ENCODE results near the gene VSTM2B. TPM values are rescaled to one million over a fixed set of nuclear protein-coding genes. Genes with fewer than 3 reads are reported as not detected.

VSTM2B gene
- total RNA-seq, 2 donors from 2014 or later: not detected

DNA sequence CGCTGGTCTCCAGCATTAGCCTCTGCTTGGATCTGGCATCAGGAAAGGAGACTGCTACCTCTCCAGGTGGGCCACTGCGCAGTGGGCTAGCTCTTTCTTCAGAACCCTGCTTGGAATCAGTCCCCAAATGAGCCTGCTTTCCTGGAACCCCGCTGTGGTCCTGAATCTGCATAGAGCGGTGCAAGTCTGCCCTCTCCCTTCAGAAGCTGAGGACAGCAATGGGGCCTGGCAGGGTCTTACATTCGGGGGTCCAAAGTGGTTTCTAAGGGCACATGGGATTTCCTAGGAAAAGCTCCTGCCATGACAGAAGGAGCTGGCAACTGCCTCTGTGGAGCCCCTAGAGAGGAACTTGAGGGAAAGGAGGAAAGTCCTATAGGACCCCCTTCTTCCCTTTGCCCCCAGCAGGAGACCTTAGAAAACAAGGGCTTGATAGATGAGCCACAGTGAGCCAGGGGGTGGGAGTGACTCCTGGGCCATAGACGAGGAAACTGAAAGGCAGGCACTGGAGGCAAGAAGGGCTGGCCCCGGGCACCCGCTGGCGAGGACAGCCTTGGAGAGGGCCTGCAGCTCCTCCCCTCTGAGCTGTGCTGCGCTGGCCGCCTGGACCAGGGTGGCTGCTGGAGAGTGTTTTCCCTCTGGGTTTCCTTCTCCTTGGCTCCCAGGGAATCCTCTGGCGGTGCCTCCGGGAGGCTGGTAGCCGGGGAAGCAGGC lies 1.4 kb upstream of the VSTM2B start:
- peaks cover 0 to 10% of the 10 kb centered on the region in 2 donors for H3K27me3 ChIP-seq
- ATAC-seq: no peak
- H3K27ac ChIP-seq: no peak overlapping the region
- TF ChIP-seq, protein P1, sequence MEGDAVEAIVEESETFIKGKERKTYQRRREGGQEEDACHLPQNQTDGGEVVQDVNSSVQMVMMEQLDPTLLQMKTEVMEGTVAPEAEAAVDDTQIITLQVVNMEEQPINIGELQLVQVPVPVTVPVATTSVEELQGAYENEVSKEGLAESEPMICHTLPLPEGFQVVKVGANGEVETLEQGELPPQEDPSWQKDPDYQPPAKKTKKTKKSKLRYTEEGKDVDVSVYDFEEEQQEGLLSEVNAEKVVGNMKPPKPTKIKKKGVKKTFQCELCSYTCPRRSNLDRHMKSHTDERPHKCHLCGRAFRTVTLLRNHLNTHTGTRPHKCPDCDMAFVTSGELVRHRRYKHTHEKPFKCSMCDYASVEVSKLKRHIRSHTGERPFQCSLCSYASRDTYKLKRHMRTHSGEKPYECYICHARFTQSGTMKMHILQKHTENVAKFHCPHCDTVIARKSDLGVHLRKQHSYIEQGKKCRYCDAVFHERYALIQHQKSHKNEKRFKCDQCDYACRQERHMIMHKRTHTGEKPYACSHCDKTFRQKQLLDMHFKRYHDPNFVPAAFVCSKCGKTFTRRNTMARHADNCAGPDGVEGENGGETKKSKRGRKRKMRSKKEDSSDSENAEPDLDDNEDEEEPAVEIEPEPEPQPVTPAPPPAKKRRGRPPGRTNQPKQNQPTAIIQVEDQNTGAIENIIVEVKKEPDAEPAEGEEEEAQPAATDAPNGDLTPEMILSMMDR (IDR thresholded peaks at IDR 0.05): no peak
- TF ChIP-seq POLR2A (IDR thresholded peaks at IDR 0.05): no peak
- H3K36me3 ChIP-seq (replicated peaks in 1 of 2; ENCODE audit: insufficient read depth in 1 of 2, low read depth in 2 of 2): no peaks in the 10 kb centered on the region
- intact Hi-C loops (cut with DNase I): no loop called here
- H3K4me3 ChIP-seq: no peak overlapping the region
- H3K4me1 ChIP-seq: peaks cover 33% of the 10 kb centered on the region
- 3 to 6% methylated on average over 5 to 14 of the region's 14 CpGs for WGBS, 2 donors
- DNase-seq: no peak
- H3K9me3 ChIP-seq: no peaks in the 10 kb centered on the region

DNA sequence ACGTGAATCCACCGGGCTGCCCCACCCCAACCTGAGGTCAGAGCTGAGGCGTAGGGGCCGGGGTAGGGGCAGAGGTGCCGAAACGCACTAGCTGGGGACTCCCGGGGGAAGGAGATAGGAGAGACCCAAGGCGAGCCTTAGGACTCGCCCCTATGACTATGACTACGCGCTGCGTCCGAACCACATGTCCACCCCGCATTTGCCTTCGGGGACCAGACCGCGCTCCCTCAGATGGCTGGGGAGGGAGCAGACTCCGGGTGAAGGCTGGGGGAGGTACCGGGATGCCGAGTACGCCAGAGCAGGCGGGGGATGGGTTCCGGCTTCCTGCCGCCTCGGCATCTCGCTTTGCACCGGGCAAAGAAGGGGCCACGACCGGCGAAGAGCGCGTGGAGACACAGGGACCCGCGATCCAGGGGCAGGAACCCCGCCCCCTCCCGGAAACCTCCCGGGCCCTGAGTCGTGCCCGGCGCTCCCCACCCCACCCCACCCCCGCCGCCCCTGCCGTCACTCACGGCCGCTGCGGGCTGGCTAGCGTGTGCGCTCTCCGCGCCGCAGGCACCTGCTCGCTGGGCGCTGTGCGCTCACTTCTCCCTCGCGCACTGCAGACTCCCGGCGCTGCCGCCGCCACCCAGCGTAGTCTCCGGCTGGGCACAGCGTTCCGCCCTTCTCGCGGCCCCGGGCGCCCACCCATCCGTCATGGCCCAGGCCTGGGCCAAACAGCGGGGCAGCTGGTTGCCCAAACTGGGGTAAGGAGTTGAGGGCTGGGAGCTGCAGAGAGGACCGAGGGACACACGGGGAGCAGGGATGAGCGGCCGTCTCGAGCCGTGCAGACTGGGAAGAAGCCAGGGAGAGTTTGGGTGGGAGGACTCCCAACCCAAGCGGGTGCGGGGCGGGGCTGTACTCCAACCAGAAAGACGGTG lies 622 bp upstream of the VSTM2B start:
- TF ChIP-seq, protein P1 (IDR thresholded peaks at IDR 0.05): no peak
- TF ChIP-seq POLR2A (IDR thresholded peaks at IDR 0.05): no peak
- Histone ChIP-seq H3K4me3 (no peak overlapping the region), H3K9me3 (no peaks in the 10 kb centered on the region), H3K4me1 (peaks cover 41% of the 10 kb centered on the region), H3K36me3 (replicated peaks in 1 of 2; ENCODE audit: insufficient read depth in 1 of 2, low read depth in 2 of 2) (no peaks in the 10 kb centered on the region), H3K27me3 (peaks cover 0 to 18% of the 10 kb centered on the region in 2 donors), H3K27ac (no peak overlapping the region)
- WGBS, 2 donors: 1 to 4% methylated on average over 16 to 79 of the region's 80 CpGs
- intact Hi-C loops (cut with DNase I): no loop called here
- DNase-seq: no peak
- no peak for ATAC-seq

DNA sequence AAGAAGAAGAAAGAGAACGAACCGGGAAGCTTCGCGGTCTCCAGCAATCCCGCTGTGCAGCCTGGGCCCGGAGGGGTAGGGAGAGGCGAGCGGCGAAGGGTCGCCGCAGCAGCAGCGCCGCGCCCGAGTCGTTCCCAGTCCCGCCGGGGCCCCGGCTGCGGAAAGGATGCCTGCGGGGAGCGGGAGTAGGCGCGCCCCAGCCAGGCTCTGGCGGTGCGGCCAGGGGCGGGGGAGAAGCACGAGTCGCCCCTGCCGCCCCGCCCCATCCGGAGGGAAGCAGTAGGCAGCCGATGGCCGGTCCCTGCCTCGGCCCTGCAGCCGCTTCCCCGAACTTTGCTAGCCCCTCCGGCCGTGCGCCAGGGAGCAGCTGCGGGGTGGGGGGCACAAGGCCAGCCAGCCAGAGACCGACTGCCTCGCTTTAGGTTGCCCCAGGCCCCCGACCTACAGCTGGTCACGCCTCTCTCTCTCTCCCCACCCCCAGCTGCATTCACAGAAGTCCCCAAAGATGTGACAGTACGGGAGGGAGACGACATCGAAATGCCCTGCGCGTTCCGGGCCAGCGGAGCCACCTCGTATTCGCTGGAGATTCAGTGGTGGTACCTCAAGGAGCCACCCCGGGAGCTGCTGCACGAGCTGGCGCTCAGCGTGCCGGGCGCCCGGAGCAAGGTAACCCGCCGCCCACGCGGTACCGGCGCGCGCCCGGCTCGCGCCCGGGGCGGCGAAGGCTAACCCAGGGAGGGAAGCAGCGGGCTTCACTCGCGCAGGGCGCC lies 1.1 kb downstream of the VSTM2B start:
- DNase-seq: no peak
- Histone ChIP-seq H3K4me3 (no peak overlapping the region), H3K27ac (no peak overlapping the region), H3K9me3 (no peaks in the 10 kb centered on the region), H3K4me1 (peaks cover 41% of the 10 kb centered on the region), H3K27me3 (peaks cover 0 to 22% of the 10 kb centered on the region in 2 donors), H3K36me3 (replicated peaks in 1 of 2; ENCODE audit: insufficient read depth in 1 of 2, low read depth in 2 of 2) (no peaks in the 10 kb centered on the region)
- intact Hi-C loops (cut with DNase I): no loop called here
- no peak for ATAC-seq
- WGBS, 2 donors: 0 to 1% methylated on average over 8 to 76 of the region's 79 CpGs
- TF ChIP-seq POLR2A (IDR thresholded peaks at IDR 0.05): no peak
- TF ChIP-seq, protein P1 (IDR thresholded peaks at IDR 0.05): no peak

DNA sequence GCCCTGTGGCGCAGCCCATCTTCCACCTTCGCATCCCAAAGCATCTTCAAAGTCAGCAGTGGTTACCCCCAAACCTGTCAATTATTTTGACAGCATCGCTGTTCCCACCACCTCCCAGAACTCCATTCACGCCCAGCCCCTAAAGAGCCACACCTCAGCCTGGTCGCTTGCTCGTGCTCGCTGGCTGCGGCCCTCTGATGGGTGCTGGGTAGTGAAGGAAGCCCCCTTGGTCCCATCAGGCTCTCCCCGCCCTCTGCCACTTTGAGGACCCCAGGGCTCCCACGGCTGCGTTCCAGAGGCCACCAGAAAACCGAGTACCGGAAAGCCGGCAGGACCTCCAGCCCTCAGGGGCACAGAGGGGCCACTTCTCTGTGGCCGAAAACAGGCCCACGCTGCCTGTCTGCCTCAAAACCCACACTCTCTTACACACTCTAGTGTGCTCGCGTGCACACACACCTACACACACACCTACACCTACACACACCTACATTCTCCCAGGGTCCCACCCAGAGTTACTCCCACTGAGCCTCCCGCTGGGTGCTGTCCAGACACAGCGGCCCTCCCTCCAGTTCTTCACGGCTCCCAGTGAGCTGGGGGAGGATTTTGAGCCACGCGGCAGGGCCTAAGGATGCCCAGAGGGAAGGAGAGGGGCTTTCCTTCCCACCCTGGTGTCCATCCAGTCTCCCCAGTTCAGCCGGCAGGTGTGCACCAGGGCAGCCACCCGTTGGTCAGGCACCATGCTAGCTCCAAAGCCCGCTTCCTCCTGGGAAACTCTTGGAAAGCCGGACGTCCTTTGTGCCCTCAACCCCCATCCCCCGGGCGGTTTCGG lies 1.9 kb downstream of the VSTM2B start:
- no peak overlapping the region for H3K27ac ChIP-seq
- peaks cover 41% of the 10 kb centered on the region for H3K4me1 ChIP-seq
- ATAC-seq (no peak), DNase-seq (no peak)
- no peak for TF ChIP-seq POLR2A (IDR thresholded peaks at IDR 0.05)
- TF ChIP-seq, protein P1 (IDR thresholded peaks at IDR 0.05): no peak
- H3K9me3 ChIP-seq: no peaks in the 10 kb centered on the region
- intact Hi-C loops (cut with DNase I): no loop called here
- H3K27me3 ChIP-seq: peaks cover 0 to 22% of the 10 kb centered on the region in 2 donors
- H3K36me3 ChIP-seq (replicated peaks in 1 of 2; ENCODE audit: insufficient read depth in 1 of 2, low read depth in 2 of 2): no peaks in the 10 kb centered on the region
- 13 to 15% methylated on average over 27 to 31 of the region's 31 CpGs for WGBS, 2 donors
- H3K4me3 ChIP-seq: no peak overlapping the region
